KBM-7 (cell line): ENCODE measurements around the gene FOXM1.

ENCODE experiments used
- DNase-seq: peaks from one replicate; pipeline ENCODE4 v3.0.0-alpha.2; 2015
- in situ Hi-C: fragments of 300-500 bp; cut with MboI; formaldehyde crosslinking; loops from 2 replicates; pipeline ENCODE4 v1.14.3; 2020; ENCODE audit warnings: low sequenced_read_pairs, low pct_unique_long_range_greater_than_20kb, mixed read lengths

FOXM1 gene

DNA sequence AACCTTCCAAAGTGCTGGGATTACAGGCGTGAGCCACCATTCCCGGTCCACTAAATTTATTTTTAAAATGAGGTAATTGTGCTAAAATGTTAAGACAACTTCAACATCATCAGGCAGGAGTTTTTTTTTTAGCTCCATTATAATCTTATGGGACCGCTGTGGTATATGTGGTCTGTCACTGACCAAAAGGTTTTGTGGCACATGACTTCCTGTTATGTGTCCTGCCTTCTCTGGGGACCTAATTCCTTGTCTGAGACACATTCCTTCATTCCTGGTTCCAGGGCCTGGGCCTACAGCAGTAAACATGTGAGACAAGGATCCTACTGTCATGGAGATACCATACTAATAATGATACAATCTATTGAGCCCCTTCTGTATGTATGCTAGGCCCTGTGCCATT lies 25.0 kb downstream of the FOXM1 start:
- in situ Hi-C loops = no loop called here

DNA sequence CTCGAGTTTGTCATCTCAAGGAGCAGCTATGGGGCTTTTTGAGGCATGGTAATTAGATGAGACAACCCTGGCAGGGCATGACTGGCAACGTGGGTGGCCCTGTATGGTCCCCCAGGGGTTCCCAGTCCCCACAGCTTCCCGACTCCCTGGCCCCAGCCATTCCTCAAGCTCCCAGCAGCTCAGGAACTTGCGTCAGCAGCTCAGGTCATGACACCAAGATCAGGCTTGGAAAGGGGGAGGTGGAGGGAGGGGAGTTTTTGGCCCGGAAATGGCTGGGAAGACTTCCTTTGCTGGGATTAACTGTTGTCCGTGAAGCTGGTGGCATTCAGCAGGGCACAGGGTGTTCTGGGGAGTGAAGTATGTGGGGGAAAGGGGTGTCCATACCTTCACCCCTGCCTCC lies 31.7 kb downstream of the FOXM1 start:
- in situ Hi-C loops = no loop called here
- no peak for DNase-seq

More for the DNA sequence above, 25.0 kb downstream of the FOXM1 start:
- no peak for DNase-seq

DNA sequence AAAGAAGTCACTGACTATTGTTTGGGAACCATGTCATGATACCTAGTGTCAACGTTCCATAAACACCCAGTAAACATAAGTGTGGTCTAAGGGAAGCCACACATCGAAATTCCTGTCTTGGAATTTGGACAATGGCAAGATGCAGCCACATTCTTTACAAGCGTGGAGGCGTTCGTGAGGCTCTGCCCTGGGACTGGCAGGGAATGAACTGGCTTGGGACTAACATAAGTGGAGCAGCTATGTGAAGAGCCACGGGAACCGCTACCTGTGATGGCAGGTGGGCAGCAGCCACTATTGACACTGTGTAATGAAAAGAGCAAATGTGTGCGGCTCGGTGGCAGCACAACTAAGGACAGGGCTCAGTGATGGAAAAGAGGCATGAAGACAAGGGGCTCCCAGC lies 32.2 kb downstream of the FOXM1 start:
- DNase-seq = no peak
- in situ Hi-C loops = no loop called here

DNA sequence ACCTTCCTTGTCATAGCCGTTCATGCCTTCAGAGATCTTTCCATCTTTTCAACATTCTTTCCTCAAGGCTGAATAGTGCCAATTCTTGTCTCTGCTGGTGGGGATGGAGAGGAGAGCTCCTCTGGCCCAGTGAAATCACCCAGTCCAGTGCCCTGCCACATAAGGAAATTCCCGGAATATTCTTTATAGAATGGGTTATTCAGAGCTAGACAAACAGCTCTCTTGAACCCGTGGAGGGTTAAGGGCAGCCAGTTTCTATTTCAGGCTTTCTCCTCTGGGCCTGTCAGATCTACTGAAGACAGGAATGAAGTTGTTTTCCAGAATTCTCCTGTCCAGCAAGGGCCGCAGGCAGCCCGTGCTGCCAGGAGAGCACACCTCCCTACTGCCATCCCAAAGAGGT lies 34.0 kb downstream of the FOXM1 start:
- no peak for DNase-seq
- in situ Hi-C loops = no loop called here

DNA sequence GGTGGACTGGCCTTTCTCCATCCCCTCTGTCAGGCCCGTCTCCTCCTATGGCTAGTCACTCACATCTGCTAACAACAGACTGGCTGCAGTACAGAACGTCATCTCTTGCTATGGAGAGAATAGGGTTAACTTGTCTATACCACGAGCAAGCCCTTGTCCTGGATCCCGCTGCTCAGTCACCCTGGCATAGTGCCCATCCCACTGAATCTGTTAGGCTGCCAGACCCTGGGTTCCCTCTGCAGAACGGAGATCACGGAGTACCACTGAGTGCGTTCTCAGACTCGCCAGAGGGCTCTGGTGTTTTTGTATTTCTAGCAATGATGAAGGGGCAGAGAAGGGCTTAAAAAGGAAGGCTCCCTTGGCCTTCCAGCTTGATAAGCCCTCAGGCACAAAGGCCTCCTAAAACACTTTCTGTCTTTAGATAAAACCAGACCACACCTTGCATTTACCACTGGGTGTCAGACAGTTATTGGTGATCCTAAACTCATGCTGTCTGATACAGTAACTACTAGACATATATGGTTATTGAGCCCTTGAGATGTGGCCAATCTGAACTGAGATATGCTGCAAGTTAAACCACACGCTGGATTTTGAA lies 35.8 kb downstream of the FOXM1 start:
- DNase-seq = no peak
- in situ Hi-C loops = no loop called here

DNA sequence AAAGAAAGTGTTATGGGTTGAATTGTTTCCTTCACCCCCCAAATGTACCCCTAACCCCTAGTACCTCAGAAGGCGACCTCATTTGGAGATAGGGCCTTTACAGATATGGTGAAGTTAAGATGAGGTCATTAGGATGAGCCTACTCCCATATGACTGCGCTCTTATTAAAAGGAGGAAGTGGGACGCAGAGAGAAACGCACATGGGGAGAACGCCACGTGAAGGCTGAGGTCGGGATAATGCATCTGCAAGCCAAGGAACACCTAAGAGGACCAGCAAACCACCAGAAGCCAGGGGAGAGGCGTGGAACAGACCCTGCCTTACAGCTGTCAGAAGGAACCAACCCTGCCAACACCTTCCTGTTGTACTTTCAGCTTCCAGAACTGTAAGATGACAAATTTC lies 40.4 kb downstream of the FOXM1 start:
- in situ Hi-C loops = no loop called here
- DNase-seq = no peak

DNA sequence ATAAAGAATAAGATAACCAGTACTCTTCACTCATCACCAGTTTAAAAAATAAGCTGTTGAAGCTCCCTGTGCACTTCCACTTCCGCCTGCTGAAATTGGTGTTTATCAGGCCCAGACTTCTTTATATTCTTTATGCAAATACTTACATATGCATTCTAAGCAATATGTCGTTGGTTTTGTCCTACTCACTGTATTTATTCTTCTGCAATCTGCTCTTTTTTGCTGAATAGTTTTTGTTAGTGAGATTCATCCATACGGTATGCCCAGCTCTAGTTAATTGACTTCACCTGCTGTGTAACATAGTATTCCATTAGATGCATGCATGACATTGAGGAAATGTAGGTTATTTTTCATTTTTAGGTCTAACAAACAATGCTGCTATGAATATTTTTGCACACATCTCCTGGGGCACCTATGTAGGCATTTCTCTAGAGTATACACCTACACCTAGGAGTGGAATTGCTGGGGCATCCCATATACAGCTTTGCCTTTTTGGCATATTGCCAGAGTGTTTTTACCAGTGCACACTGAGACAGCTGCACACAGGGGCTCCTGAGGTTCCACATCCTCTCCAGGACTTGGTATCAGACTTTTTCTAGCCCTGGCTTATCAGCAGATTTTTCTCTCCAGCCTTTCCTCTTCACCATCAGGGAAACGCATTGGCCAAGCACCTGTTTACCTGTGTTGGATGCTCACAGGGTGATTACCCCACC lies 41.1 kb downstream of the FOXM1 start:
- no peak for DNase-seq
- in situ Hi-C loops = no loop called here

DNA sequence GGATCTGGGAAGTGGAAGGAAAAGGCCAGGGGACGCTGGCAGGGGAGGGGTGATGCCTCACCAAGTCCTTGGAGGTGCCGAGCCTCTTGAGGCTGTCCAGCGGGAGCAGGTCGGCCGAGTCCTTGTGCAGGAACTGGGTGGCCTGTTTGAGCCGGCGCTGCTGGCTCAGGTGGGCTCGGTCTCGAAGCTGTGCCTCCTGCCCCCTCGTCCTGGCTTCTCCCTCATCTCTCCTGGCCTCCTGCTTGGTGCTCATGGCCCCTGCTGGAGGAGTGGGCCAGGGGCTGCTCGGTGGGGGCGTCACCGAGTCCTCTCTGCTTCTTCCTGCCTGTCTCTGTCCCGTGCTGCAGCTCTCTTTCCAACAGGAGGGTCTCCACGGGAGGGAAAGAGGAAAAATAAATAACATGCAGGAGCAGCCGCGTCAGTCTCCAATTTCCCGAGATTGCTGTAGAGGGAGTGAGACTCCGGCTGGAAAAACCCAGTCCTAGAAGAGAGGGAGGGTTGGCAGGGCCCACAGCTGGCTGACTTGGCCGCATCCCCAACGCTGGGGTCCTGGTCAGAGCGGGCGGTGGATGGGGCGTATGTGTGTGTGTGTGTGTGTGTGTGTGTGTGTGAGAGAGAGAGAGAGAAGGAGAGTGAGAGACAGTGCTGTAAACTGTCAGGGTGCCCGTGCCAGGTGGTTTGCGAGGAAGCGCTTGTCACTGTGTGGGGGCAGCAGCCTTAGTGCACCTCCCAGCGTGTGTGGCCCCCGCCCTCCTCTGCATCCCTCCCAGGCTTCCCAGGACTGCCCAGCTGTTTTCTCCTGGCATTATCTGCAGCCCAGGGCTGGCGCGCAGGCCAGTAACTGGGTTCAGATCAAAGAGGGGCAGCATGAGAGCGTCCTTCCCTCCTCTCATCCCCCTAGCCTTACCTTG lies 42.1 kb downstream of the FOXM1 start, which contains the start of gene NRIP2:
NRIP2 (minus strand) TSS at position 455 of the 911 bp plus-strand sequence; CDS start at position 403, 52 bp downstream.
- in situ Hi-C loops = no loop called here
- DNase-seq = no peak

DNA sequence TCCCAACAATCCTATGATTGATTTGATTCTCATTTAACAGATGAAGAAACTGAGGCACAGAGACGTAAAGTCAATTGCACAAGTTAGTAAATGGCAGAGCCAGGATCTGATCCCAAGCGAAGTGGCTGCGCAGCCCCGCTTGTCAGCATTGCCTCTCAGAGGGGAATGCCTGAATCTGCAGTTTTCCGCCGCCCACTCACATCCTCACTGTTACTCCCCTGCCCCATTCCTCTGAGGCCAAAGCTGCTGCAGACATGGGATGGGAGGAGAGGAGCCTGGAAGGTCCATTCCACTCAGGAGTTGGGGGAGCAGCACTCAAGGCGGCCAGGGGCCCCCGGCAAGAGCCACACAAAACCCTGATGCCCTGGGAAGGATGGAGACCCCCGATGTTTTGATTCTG lies 43.2 kb downstream of the FOXM1 start:
- in situ Hi-C loops = no loop called here
- no peak for DNase-seq

DNA sequence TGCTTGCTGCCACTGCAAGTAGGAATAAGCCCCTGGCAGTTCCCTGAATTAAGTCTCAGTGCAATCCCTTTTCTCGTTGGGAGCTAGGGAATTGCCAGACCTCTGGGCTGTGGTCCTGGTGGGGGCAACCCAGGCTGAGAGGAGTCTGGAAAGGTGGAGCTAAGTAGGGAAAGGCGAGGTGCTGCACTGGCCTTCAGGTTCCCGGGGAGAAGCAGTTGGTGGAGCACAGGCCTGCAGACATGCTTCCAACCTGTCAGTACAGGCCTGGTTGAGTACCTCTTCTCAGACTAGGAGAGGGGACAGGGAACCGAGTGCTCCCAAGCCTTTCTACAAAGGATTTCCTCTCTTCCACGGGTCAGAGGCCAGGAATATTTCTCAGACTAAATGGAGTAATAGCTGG lies 43.6 kb downstream of the FOXM1 start:
- in situ Hi-C loops = no loop called here
- DNase-seq = no peak

DNA sequence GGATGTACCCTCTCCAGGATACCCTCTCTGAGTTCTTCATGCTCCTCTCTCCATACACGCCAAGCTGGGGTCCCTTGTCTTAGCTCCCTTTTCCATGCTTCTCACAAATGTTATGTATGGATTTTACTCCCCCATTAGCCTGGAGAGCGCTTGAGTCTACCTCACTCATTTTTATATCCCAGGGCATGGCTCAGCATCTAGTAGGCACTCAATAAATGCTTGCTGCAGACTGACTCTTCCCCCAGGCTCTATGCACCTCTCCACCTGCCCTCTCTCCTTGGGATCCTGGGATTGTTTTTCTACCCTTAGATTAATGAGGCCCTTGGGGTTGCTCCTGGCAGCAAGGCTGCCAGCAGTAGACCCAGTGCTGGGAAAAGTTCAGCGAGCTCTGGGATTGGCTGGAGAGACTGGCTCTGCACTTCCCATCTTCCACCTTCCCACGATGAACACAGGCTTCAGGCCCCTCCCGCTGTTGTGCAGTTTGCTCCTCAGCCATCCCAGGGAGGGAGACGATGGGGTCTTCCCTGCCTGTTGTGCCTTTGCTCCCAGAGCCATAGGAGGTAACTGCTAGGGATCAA lies 44.3 kb downstream of the FOXM1 start:
- no peak for DNase-seq
- in situ Hi-C loops = no loop called here

DNA sequence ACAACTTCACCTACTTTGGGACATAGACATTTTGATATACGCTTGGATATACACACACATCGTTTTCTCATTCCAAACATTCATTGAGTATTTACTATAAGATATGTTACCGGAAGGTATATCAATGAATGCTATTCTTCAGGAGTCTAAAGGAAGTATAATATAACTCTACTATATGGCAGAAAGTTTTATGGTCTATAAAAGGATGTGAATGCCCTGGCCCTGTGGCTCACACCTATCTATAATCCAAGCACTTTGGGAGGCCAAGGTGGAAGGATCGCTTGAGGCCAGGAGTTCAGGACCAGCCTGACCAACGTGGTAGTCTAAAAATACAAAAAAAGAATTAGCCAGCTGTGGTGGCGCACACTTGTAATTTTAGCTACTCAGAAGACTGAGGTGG lies 47.7 kb downstream of the FOXM1 start:
- DNase-seq = no peak
- in situ Hi-C loops = no loop called here

DNA sequence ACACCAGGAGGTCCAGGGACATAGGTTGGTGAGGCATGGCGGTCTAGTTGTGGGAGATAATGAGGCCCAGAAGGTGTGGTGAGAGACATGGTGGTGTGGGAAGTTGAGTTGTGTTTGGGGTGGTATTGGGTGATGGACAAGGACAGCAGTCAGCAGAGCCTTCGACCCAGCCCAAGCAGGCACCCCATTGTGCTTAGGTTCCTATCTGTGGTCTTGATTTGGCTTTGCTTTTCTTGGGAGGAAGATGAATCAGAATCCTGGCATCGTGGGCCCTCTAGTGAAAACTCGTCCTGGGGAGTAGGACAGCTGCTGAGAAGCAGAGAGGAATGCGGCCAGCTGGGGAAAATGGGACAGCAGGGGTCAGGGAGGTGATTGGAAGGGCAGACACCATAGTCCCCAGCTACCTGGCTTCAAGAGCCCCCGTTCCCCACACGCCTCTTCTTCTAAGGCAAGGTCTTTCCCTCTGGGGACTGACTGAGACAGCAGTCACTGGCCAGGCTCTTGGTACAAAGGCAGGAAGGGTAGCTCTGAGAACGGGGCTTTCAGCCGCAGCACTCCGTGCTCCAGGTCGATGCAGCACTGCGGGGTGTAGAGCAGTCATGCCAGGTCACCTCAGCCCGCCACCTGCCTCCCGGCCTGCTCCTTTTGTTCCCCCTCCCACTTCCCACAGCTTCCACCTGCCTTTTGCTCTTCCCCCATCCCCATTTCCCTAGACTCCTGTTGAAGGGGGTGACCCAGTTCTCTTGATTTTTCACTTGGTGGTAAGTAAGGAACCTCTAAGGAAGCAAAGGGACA lies 50.1 kb downstream of the FOXM1 start:
- in situ Hi-C loops = no loop called here
- no peak for DNase-seq

DNA sequence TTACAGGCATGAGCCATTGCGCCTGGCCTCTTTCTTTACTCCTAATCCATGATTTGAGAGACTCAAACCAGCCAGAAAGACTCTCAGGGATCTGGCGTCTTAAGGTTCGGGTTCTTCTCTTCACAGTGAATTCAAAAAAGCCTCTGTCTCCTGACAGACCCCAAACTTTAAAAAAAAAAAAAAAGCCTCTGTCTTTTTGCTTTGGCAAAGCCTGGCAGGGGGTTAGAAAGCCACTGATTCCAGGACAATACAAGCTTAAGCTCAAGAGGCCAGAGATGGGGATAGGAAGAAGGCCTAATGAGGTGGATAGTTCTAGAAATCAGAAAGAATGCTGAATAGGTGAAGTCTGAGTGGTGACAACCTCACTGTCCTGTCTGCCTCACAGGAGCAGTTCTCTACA lies 50.9 kb downstream of the FOXM1 start:
- no peak for DNase-seq
- in situ Hi-C loops = no loop called here

DNA sequence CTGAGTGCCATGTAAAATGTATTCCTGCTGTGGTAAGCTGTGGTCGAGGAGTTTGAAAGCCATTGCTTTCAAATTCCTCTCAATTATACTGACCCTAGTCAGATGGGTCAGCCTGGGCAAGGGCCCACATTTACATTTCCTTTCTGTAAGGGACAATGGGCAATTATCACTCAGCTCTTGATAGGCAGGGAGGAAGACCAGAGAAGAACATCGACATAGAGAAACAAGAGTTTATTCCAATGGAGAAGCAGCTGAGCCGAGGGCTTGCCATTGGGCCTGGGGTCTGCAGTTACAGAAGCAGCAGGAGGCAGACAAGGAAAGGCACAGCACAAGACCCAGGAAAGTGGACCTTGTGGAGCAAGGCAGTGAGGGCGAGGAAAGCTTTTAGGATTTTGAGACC lies 51.8 kb downstream of the FOXM1 start:
- no peak for DNase-seq
- in situ Hi-C loops = no loop called here

DNA sequence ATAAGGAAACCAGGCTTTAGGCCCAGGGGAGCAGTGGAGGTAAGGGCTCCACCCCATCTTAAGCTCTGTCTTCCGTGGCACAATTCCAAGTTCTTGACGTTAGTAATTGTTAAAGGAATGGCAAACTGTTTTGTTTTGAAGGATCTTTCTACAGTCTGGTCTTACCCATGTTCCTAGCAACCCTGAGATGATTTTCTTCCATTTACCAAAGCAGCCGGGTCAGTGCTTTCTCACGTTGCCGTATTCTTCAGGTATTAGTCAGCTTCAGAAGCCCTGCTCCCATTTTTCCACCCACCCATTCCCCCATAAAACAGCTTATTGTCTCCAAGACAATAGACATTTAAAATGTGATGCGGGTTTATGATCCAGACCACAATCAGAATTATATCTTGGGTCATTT lies 52.4 kb downstream of the FOXM1 start:
- DNase-seq = no peak
- in situ Hi-C loops = no loop called here

DNA sequence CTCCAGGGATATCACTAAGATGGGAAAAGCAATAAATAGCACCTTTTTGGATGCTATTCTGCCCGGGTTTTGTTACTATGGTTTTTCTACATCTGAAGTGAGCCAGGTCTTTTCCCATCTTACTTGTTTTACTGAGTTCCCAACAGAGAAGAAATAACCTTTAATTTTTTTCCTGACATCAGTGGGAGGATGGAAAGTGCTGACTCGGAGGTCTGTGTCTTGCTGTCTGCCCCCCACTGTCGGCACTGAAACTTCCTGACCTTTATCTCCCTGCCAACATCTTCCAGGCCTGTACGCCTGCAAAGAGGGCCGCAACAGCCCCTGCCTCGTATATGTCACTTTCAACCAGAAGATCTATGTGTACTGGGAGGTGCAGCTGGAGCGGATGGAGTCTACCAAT lies 53.5 kb downstream of the FOXM1 start:
- in situ Hi-C loops = no loop called here
- DNase-seq = no peak

DNA sequence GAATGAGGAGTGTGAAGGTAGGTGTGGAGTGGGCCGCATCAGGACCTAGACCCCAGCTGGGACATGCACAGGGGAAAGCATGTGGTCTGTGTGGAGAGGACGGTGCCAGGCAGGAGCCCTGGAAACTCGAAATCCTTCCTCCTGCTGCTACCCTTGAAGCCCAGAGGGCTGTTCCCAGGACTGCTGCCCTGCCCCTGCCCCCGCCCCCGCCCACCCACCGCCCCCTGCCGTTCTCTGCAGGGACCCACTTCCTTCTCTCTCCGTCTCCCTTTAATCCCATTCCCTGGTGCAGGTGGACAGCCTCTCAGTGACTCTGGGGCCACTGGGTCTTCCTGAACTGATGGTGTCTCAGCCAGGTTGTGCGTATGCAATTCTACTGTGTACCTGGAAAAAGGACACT lies 56.5 kb downstream of the FOXM1 start:
- in situ Hi-C loops = no loop called here
- no peak for DNase-seq

DNA sequence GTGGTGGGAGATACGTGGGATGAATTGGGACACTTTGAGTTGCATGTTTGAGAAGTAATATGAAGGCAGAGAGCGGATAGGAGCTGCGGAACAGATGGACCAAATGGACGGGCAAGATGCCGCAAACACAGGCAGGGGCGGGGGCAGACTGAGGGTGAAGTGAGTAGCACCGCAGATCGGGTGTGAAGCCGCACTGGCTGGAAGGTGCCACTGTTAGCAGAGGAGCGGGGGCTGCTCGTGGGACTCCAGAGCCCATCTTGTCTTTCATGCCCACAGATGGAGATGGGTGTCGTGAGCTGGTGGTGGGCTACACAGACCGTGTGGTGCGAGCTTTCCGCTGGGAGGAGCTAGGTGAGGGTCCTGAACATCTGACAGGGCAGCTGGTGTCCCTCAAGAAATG lies 57.2 kb downstream of the FOXM1 start:
- DNase-seq = no peak
- in situ Hi-C loops = no loop called here
